Colonic mucosa (tissue), 4 donors: ENCODE data around the gene CADM1. TPM values are rescaled to one million over a fixed set of nuclear protein-coding genes. Genes with fewer than 3 reads are reported as not detected.

Experiments
- DNase-seq: peaks from one replicate; pipeline ENCODE4 v3.0.0-alpha.2; 2020
- H3K27ac ChIP-seq: fragments of 200-600 bp; one replicate; pipeline ENCODE4 v1.8.0; 2021
- H3K27me3 ChIP-seq: fragments of 200-600 bp; one replicate; pipeline ENCODE4 v1.8.0; 2021
- H3K36me3 ChIP-seq: fragments of 200-600 bp; one replicate; pipeline ENCODE4 v1.8.0; 2021
- H3K4me1 ChIP-seq: fragments of 200-600 bp; one replicate; pipeline ENCODE4 v1.8.0; 2021; ENCODE audit warnings: mild to moderate bottlenecking
- H3K4me3 ChIP-seq: fragments of 200-600 bp; one replicate; pipeline ENCODE4 v1.8.0; 2021
- H3K9ac ChIP-seq, 2 donors: one replicate each; pipeline ENCODE4 v1.7.0; 2013; ENCODE audit warnings: control low read depth in 2 of 2, low read depth in 2 of 2, low read length in 2 of 2
- H3K9me3 ChIP-seq: fragments of 200-600 bp; one replicate; pipeline ENCODE4 v1.8.0; 2021
- CTCF ChIP-seq: fragments of 200-600 bp; IDR thresholded peaks from one replicate; pipeline ENCODE4 v1.8.0; 2022; ENCODE audit warnings: antibody characterized with exemption, mild to moderate bottlenecking
- intact Hi-C: fragments of 100-400 bp; cut with DNase I; formaldehyde crosslinking; loops from one replicate; pipeline ENCODE4 v1.14.1; 2022
- total RNA-seq, 2 donors: library from RNA; stranded (reverse); fragmentation: NEBNext Ultra II Directional in 1 of 2; extraction: Animal tissue kit (Norgen Biotek cat#: 25700) in 1 of 2; gene quantifications; one replicate each; pipeline ENCODE4 v1.2.1, GENCODE V29; 2021
- donor health status: healthy.
- donor health status: DM: no; HTN: no; CAD: no.
- donor health status: DM: no; HTN: no; CAD: no.

The CADM1 gene
- total RNA-seq, 2 donors from 2014 or later = 5.2 to 6.4 TPM

GRCh38 chr11:115147243-115147807, 356.9 kb downstream of the CADM1 start:
- no peak overlapping the region for H3K4me3 ChIP-seq
- TF ChIP-seq CTCF = no peak
- no peak overlapping the region for H3K27ac ChIP-seq
- H3K36me3 ChIP-seq = no peaks in the 10 kb centered on the region
- no peak overlapping the region for H3K9ac ChIP-seq
- DNase-seq = no peak
- intact Hi-C loops = no loop called here
- no peaks in the 10 kb centered on the region for H3K27me3 ChIP-seq
- H3K9me3 ChIP-seq = no peaks in the 10 kb centered on the region
- H3K4me1 ChIP-seq = no peaks in the 10 kb centered on the region

GRCh38 chr11:115146425-115146824, 357.8 kb downstream of the CADM1 start:
- Histone ChIP-seq H3K36me3 (no peaks in the 10 kb centered on the region), H3K27me3 (no peaks in the 10 kb centered on the region), H3K4me1 (no peaks in the 10 kb centered on the region), H3K9ac (no peak overlapping the region), H3K4me3 (no peak overlapping the region), H3K27ac (no peak overlapping the region), H3K9me3 (no peaks in the 10 kb centered on the region)
- no peak for TF ChIP-seq CTCF
- no peak for DNase-seq
- intact Hi-C loops = no loop called here

GRCh38 chr11:115145324-115145723, 358.9 kb downstream of the CADM1 start:
- Histone ChIP-seq H3K4me3 (no peak overlapping the region), H3K27ac (no peak overlapping the region), H3K9ac (no peak overlapping the region), H3K27me3 (no peaks in the 10 kb centered on the region), H3K4me1 (no peaks in the 10 kb centered on the region), H3K36me3 (no peaks in the 10 kb centered on the region), H3K9me3 (no peaks in the 10 kb centered on the region)
- no peak for TF ChIP-seq CTCF
- no peak for DNase-seq
- intact Hi-C loops = no loop called here

GRCh38 chr11:115144914-115145313, 359.3 kb downstream of the CADM1 start:
- H3K27ac ChIP-seq = no peak overlapping the region
- no peak for TF ChIP-seq CTCF
- intact Hi-C loops = no loop called here
- H3K9ac ChIP-seq = no peak overlapping the region
- no peak overlapping the region for H3K4me3 ChIP-seq
- no peaks in the 10 kb centered on the region for H3K36me3 ChIP-seq
- no peaks in the 10 kb centered on the region for H3K9me3 ChIP-seq
- DNase-seq = no peak
- no peaks in the 10 kb centered on the region for H3K4me1 ChIP-seq
- no peaks in the 10 kb centered on the region for H3K27me3 ChIP-seq

GRCh38 chr11:115144014-115144413, 360.2 kb downstream of the CADM1 start:
- TF ChIP-seq CTCF = no peak
- no peak for DNase-seq

More at GRCh38 chr11:115144014-115144413, 360.2 kb downstream of the CADM1 start:
- no peaks in the 10 kb centered on the region for H3K27me3 ChIP-seq
- no peak overlapping the region for H3K27ac ChIP-seq
- no peak overlapping the region for H3K9ac ChIP-seq
- no peak overlapping the region for H3K4me3 ChIP-seq
- no peaks in the 10 kb centered on the region for H3K9me3 ChIP-seq
- H3K36me3 ChIP-seq = no peaks in the 10 kb centered on the region
- intact Hi-C loops = no loop called here
- H3K4me1 ChIP-seq = no peaks in the 10 kb centered on the region
